KOPT-K1 (cell line): ENCODE data around the gene RGSL1.

ENCODE experiments used
- H3K27ac ChIP-seq: fragments of 200-600 bp; sonication (generic); 2 replicates; pipeline ENCODE4 v1.5.1; 2016; ENCODE audit warnings: antibody characterized with exemption, mild to moderate bottlenecking, low read depth, low read length; ENCODE audit not compliant: poor library complexity, severe bottlenecking
- H3K36me3 ChIP-seq: fragments of 200-600 bp; sonication (generic); 2 replicates; pipeline ENCODE4 v1.5.1; 2017; ENCODE audit warnings: antibody characterized with exemption, mild to moderate bottlenecking, low read length, moderate library complexity; ENCODE audit not compliant: insufficient read depth
- H3K9me3 ChIP-seq: fragments of 200-600 bp; sonication (generic); 2 replicates; pipeline ENCODE4 v1.5.1; 2017; ENCODE audit warnings: antibody characterized with exemption, low read length, mild to moderate bottlenecking; ENCODE audit not compliant: insufficient read depth, poor library complexity, severe bottlenecking

Gene RGSL1

GRCh38 chr1:182601416-182601786 lies 151.5 kb downstream of the RGSL1 start:
- no peaks in the 10 kb centered on the region for H3K9me3 ChIP-seq
- H3K36me3 ChIP-seq: no peaks in the 10 kb centered on the region
- H3K27ac ChIP-seq: no peak overlapping the region

DNA sequence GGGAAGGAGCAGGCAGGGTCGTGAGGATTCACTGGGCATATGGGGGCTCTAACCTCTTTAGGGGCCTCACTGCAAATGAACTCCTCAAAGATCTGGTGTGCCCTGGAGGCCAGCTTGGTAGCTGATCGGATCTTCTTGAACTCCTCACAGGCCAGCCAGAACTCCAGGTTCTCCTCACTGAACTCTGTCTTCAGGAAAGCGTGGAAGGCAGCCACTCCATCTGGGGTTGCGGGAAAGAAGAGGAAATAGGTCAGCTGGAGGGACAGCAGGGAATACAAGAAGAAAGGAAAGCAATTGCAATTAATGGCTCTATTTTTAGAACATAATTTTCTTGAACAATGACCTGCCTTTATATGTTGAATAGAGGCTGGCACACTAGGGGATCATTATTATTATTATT lies 152.0 kb downstream of the RGSL1 start:
- Histone ChIP-seq H3K9me3 (no peaks in the 10 kb centered on the region), H3K27ac (no peak overlapping the region), H3K36me3 (no peaks in the 10 kb centered on the region)

- H3K9me3 ChIP-seq: no peaks in the 10 kb centered on the region
- H3K27ac ChIP-seq: no peak overlapping the region
- no peaks in the 10 kb centered on the region for H3K36me3 ChIP-seq
These were observed 153.1 kb downstream of the RGSL1 start for GRCh38 chr1:182602935-182603645.

DNA sequence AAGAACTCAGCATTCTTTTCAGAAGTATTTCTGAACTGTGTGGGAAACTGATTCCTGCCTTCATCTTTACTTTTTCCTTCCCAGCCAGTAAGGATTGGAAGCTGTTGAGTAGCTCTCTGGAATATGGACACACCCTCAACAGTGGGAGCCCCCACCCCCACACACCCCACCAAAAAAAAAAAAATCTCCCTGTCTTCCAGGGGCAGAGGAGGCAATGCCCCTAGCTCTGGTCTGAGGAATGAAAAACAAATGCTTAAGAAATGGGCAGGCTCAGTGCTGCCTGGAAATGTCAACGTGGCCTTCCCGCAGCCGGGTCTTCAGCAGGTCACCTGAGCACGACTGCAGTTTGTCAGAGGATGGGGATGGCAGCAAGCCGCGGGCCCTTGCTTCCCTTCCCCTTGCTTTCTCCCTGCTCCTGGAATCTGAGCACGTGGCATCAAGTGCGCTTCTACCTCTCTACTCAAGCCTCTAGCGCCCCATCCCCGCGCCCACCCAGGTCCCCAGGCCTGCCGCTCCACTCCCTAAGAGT lies 153.8 kb downstream of the RGSL1 start:
- Histone ChIP-seq H3K9me3 (no peaks in the 10 kb centered on the region), H3K27ac (no peak overlapping the region), H3K36me3 (no peaks in the 10 kb centered on the region)

GRCh38 chr1:182604175-182605164 lies 154.5 kb downstream of the RGSL1 start, which contains the start of gene RGS16:
Gene RGS16 (minus strand): TSS chr1:182604389. CDS start chr1:182604259, 130 bp downstream.
- H3K27ac ChIP-seq: no peak within 1 kb of the TSS
- H3K9me3 ChIP-seq: no peaks in the 10 kb centered on the region
- no peaks in the 10 kb centered on the region for H3K36me3 ChIP-seq

- no peaks in the 10 kb centered on the region for H3K9me3 ChIP-seq
- no peaks in the 10 kb centered on the region for H3K36me3 ChIP-seq
- no peak overlapping the region for H3K27ac ChIP-seq
These were observed 157.6 kb downstream of the RGSL1 start for GRCh38 chr1:182607566-182607965.

GRCh38 chr1:182608236-182608635 lies 158.3 kb downstream of the RGSL1 start:
- Histone ChIP-seq H3K9me3 (no peaks in the 10 kb centered on the region), H3K36me3 (no peaks in the 10 kb centered on the region), H3K27ac (no peak overlapping the region)

- Histone ChIP-seq H3K9me3 (no peaks in the 10 kb centered on the region), H3K36me3 (no peaks in the 10 kb centered on the region), H3K27ac (no peak overlapping the region)
These were observed 159.1 kb downstream of the RGSL1 start for GRCh38 chr1:182608845-182609610.
